Epithelial cell of proximal tubule (primary cell): ENCODE data around the gene PTER. TPM values are rescaled to one million over a fixed set of nuclear protein-coding genes. Genes with fewer than 3 reads are reported as not detected.

Experiments
- DNase-seq: peaks from one replicate; pipeline ENCODE4 v3.0.0-alpha.2; 2011; ENCODE audit warnings: low read depth
- H3K4me3 ChIP-seq: 2 replicates; pipeline ENCODE4 v1.5.1; 2011; ENCODE audit warnings: low read depth, mild to moderate bottlenecking, low read length
- total RNA-seq: library from RNA; depleted of rRNA; stranded (reverse); fragments of >200 nt; gene quantifications from 2 replicates; pipeline ENCODE4 v1.2.3, GENCODE V29; 2015
- TF ChIP-seq, protein P1 (sequence below): conservative IDR thresholded peaks from 2 replicates; pipeline ENCODE4 v1.5.1; 2012; ENCODE audit warnings: low read depth, mild to moderate bottlenecking, low read length

The PTER gene, protein sequence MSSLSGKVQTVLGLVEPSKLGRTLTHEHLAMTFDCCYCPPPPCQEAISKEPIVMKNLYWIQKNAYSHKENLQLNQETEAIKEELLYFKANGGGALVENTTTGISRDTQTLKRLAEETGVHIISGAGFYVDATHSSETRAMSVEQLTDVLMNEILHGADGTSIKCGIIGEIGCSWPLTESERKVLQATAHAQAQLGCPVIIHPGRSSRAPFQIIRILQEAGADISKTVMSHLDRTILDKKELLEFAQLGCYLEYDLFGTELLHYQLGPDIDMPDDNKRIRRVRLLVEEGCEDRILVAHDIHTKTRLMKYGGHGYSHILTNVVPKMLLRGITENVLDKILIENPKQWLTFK
- total RNA-seq, result 9.7 and 15.3 TPM in 2 replicates

DNA sequence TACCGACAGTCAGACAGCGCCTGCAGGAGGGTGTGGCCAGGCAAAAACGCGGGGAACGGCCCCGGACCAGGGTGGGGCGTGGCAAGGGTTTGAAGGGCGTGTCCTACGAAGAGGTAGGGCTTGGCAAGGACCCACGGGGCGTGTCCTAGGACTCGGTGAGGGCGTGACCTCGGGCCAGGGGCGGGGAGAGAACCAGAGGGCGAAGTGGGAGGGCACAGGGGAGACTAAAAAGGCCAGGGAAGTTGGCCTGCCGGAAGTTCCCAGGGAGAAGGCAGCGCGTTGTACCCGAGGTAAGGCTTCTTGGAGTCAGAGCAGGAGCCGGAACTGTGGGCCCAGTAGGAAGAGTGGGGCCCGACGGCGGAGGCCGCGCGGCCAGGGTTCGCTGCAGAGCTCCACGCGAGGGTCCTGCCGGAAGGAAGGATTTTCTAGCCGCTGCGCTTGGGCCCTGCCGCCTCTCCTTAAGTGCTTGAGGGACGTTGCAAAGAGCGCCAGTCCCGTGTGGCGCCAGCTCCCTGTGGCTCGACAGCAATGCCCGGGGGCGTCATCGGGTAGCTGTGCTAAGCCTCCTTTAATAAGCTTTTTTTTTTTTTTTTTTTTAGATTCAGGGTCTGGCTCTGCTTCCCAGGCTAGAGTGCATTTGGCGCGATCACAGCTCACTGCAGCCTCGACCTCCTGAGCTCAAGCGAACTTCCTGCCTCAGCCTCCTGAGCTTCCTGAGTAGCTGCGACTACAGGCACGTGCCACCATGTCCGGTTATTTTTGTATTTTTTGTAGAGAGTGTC is at the start of gene PTER:
Gene PTER, plus strand, starts transcription at position 253 of the 782 bp plus-strand sequence. CDS start 47,375 bp downstream, outside the sequence.
- peak; percentile 73 for DNase-seq
- peak within 1 kb of the TSS; percentile 72 for H3K4me3 ChIP-seq
- TF ChIP-seq, protein P1, sequence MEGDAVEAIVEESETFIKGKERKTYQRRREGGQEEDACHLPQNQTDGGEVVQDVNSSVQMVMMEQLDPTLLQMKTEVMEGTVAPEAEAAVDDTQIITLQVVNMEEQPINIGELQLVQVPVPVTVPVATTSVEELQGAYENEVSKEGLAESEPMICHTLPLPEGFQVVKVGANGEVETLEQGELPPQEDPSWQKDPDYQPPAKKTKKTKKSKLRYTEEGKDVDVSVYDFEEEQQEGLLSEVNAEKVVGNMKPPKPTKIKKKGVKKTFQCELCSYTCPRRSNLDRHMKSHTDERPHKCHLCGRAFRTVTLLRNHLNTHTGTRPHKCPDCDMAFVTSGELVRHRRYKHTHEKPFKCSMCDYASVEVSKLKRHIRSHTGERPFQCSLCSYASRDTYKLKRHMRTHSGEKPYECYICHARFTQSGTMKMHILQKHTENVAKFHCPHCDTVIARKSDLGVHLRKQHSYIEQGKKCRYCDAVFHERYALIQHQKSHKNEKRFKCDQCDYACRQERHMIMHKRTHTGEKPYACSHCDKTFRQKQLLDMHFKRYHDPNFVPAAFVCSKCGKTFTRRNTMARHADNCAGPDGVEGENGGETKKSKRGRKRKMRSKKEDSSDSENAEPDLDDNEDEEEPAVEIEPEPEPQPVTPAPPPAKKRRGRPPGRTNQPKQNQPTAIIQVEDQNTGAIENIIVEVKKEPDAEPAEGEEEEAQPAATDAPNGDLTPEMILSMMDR, result no peak

DNA sequence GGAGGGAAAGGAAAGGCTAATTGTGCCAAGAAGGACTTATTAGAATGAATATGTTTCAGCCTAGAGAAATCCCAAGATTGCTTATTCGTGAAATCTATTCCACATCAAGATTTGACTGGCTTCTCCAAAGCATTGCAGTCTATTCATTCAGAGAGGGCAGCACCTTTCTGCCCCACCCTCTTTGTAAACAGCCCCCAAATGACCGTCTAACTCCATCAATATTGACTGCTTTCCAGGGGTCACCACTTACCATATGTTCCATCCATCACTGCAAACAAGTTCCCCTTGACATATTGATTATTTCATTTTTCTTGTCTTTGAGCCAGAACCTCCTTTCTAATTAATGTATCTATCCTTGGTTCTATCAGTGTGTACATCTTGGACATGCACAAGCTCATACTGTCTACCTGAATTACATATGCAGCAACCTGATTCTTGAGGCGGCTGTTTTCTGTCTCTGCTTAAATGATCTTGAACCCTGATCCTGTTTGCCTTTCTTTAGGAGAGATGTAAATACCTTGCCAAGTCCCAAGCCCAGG is 44.2 kb upstream of the PTER start:
- TF ChIP-seq, protein P1, result no peak
- no peak for DNase-seq
- no peak overlapping the region for H3K4me3 ChIP-seq

DNA sequence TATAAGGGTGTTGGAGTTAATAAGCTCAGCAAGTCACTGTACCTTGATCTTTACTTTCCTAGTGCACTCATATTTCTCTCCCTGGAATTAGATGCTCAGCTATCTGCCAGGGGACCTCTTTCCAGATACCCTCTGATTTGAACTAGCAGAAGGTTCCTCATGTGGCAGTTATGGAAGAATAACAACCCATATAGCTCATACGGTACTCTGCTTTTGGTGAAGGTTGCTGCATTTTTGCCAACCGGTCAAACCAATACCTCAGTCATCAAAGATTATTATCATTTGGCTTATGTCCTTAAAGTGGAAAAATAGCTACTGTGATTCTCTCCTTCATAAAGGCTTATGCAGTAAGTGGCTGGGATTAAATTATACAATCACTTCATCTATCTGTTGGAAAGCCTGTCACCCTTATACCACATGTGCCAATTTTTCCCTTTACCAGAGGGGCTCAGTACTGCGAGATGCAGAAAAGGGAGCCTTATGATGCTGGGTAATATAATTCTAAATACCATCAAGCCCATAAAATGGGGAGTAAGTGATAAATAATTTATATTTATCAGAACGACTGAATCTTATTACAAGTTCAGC is 43.4 kb upstream of the PTER start:
- DNase-seq, result no peak
- H3K4me3 ChIP-seq, result no peak overlapping the region
- TF ChIP-seq, protein P1, result no peak

DNA sequence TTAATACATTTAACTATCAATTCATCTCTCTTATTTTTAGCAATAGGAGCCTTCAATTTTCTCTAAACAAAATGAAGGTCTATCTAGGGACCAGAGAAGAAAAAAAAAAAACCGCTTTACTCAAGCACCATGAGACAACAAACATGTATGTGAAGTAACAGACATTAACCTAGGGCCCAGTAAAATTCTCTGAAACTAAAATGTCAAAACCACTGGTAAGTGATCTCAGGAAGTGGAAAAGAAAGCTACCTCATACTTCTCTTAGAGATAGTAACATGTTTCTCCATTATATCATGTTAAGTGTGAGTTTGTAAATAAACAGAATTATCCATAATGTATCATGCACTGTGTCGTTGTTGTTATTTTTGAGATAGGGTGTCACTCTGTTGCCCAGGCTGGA is 35.4 kb upstream of the PTER start:
- DNase-seq, result no peak
- TF ChIP-seq, protein P1, result no peak
- H3K4me3 ChIP-seq, result no peak overlapping the region

DNA sequence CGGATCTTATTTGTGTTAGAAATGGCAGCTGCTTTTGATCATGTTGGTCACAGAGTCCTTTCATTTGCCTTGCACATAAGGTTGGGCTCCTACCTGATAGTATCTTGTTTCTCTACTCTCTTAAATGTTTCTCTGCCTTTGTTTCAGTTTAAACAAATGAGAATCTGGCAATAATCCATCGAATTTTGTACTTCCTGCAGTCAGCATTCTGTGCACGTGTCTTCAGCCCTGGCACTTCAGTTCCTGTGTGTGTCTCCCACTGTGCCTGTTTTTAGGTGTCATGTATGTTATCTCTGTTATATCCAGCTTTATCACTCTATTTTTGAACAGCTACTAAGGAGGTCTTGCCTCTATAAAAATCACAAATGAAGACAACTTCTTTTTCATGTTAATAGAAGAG is 28.4 kb upstream of the PTER start:
- TF ChIP-seq, protein P1, result no peak
- no peak overlapping the region for H3K4me3 ChIP-seq
- no peak for DNase-seq

DNA sequence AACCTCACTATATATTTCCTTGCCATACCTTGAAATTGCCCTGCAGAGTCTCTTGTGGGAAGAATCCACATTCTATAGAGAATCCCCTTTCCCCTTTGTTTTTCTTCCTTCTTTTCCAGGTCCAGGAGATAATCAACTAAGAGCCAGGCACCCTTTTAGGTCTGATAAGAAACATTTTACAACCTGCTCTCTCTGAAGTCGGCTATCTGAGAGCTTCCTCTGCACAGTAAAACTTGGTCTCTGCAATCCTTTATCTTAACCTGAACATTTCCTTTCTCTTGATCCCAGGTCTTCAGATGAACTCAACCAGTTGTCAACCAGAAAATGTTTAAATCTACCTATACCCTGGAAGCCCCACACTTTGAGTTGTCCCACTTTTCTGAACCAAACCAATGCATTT is 19.5 kb upstream of the PTER start:
- TF ChIP-seq, protein P1, result no peak
- no peak for DNase-seq
- no peak overlapping the region for H3K4me3 ChIP-seq
